H9 (cell line): ENCODE data around the gene SLC34A1. TPM values are rescaled to one million over a fixed set of nuclear protein-coding genes. Genes with fewer than 3 reads are reported as not detected.

ENCODE experiments used
- DNase-seq: peaks from one replicate; pipeline ENCODE4 v3.0.0-alpha.2; 2017
- H2AFZ ChIP-seq: one replicate; pipeline ENCODE4 v1.6.1; 2013; ENCODE audit warnings: mild to moderate bottlenecking, low read length, control low read depth, moderate library complexity
- H2AK5ac ChIP-seq: 2 replicates; pipeline ENCODE4 v1.6.1; 2013; ENCODE audit warnings: low read length, control low read depth, mixed read lengths; ENCODE audit not compliant: insufficient read length
- H2BK120ac ChIP-seq: one replicate; pipeline ENCODE4 v1.6.1; 2013; ENCODE audit warnings: low read depth, mild to moderate bottlenecking, low read length, control low read depth, inconsistent platforms; ENCODE audit not compliant: poor library complexity, severe bottlenecking
- H2BK12ac ChIP-seq: 2 replicates; pipeline ENCODE4 v1.6.1; 2013; ENCODE audit warnings: low read length, control low read depth, mixed read lengths, low read depth; ENCODE audit not compliant: insufficient read length
- H2BK15ac ChIP-seq: 2 replicates; pipeline ENCODE4 v1.6.1; 2013; ENCODE audit warnings: low read depth, low read length, control low read depth
- H2BK20ac ChIP-seq: one replicate; pipeline ENCODE4 v1.6.1; 2013; ENCODE audit warnings: low read depth, mild to moderate bottlenecking, low read length, control low read depth, inconsistent platforms; ENCODE audit not compliant: poor library complexity, severe bottlenecking
- H2BK5ac ChIP-seq: 2 replicates; pipeline ENCODE4 v1.6.1; 2013; ENCODE audit warnings: low read length, control low read depth, mixed read lengths; ENCODE audit not compliant: insufficient read length
- H3K14ac ChIP-seq: 2 replicates; pipeline ENCODE4 v1.6.1; 2013; ENCODE audit warnings: low read length, control low read depth; ENCODE audit not compliant: insufficient read depth
- H3K18ac ChIP-seq: 2 replicates; pipeline ENCODE4 v1.6.1; 2013; ENCODE audit warnings: low read depth, mild to moderate bottlenecking, mixed read lengths, low read length, control low read depth; ENCODE audit not compliant: insufficient read length
- H3K23ac ChIP-seq: 2 replicates; pipeline ENCODE4 v1.6.1; 2013; ENCODE audit warnings: low read length, control low read depth, mixed read lengths, low read depth; ENCODE audit not compliant: insufficient read length
- H3K23me2 ChIP-seq: 2 replicates; pipeline ENCODE4 v1.6.1; 2013; ENCODE audit warnings: low read depth, mild to moderate bottlenecking, mixed read lengths, low read length, control low read depth; ENCODE audit not compliant: insufficient read length, poor library complexity, severe bottlenecking
- H3K27ac ChIP-seq: 2 replicates; pipeline ENCODE4 v1.5.1; 2013; ENCODE audit warnings: low read length, control low read depth, mixed read lengths, low read depth; ENCODE audit not compliant: insufficient read length
- H3K27me3 ChIP-seq: 2 replicates; pipeline ENCODE4 v1.6.1; 2013; ENCODE audit warnings: low read length, control low read depth, inconsistent platforms; ENCODE audit not compliant: insufficient read depth
- H3K4ac ChIP-seq: 2 replicates; pipeline ENCODE4 v1.6.1; 2013; ENCODE audit warnings: low read depth, mild to moderate bottlenecking, control low read depth, inconsistent platforms, low read length, moderate library complexity
- H3K4me1 ChIP-seq: 2 replicates; pipeline ENCODE4 v1.6.1; 2013; ENCODE audit warnings: low read length, control low read depth, inconsistent platforms; ENCODE audit not compliant: insufficient read depth
- H3K4me2 ChIP-seq: 2 replicates; pipeline ENCODE4 v1.6.1; 2013; ENCODE audit warnings: low read length, control low read depth, mixed read lengths; ENCODE audit not compliant: insufficient read length, insufficient read depth
- H3K56ac ChIP-seq: 2 replicates; pipeline ENCODE4 v1.6.1; 2013; ENCODE audit warnings: low read depth, mild to moderate bottlenecking, mixed read lengths, low read length, control low read depth; ENCODE audit not compliant: insufficient read length
- H3K79me1 ChIP-seq: 2 replicates; pipeline ENCODE4 v1.6.1; 2013; ENCODE audit warnings: low read depth, mild to moderate bottlenecking, moderate library complexity, low read length, control low read depth, inconsistent platforms; ENCODE audit not compliant: insufficient read depth, poor library complexity, severe bottlenecking
- H3K79me2 ChIP-seq: 2 replicates; pipeline ENCODE4 v1.6.1; 2013; ENCODE audit warnings: low read length, control low read depth, inconsistent platforms; ENCODE audit not compliant: insufficient read depth
- H3K9ac ChIP-seq: 2 replicates; pipeline ENCODE4 v1.6.1; 2013; ENCODE audit warnings: low read length, control low read depth, mixed read lengths; ENCODE audit not compliant: insufficient read length; ENCODE audit errors: extremely low read depth
- H3K9me3 ChIP-seq: one replicate; pipeline ENCODE4 v1.6.1; 2013; ENCODE audit warnings: low read depth, low read length, inconsistent platforms; ENCODE audit not compliant: control insufficient read depth
- H3T11ph ChIP-seq: one replicate; pipeline ENCODE4 v1.6.1; 2013; ENCODE audit warnings: mild to moderate bottlenecking, low read length, control low read depth, inconsistent platforms
- H4K20me1 ChIP-seq: one replicate; pipeline ENCODE4 v1.6.1; 2013; ENCODE audit not compliant: control insufficient read depth, insufficient read length, insufficient read depth
- H4K5ac ChIP-seq: 2 replicates; pipeline ENCODE4 v1.6.1; 2013; ENCODE audit warnings: low read depth, mild to moderate bottlenecking, mixed read lengths, low read length, control low read depth; ENCODE audit not compliant: insufficient read length
- H4K8ac ChIP-seq: replicated peaks from 2 replicates; pipeline ENCODE4 v1.6.1; 2013; ENCODE audit warnings: low read length, control low read depth, mixed read lengths, low read depth; ENCODE audit not compliant: insufficient read length
- H4K91ac ChIP-seq: 2 replicates; pipeline ENCODE4 v1.6.1; 2013; ENCODE audit warnings: low read depth, mild to moderate bottlenecking, moderate library complexity, mixed read lengths, low read length, control low read depth; ENCODE audit not compliant: insufficient read length
- H3K27ac Mint-ChIP-seq, 3 experiments: 2 replicates in 2 of 3; 3 replicates in 1 of 3; pipeline ENCODE4 v1.8.0; 2020 to 2021; ENCODE audit warnings: mixed read lengths in 3 of 3, mild to moderate bottlenecking in 1 of 3, moderate library complexity in 1 of 3
- H3K27me3 Mint-ChIP-seq: 2 replicates; pipeline ENCODE4 v1.8.0; 2021; ENCODE audit warnings: low read depth, mild to moderate bottlenecking, moderate library complexity, mixed read lengths
- H3K36me3 Mint-ChIP-seq, 3 experiments: 2 replicates in 2 of 3; 3 replicates in 1 of 3; pipeline ENCODE4 v1.8.0; 2020 to 2021; ENCODE audit warnings: low read depth in 3 of 3, mixed read lengths in 3 of 3; ENCODE audit not compliant: insufficient read depth in 1 of 3
- H3K4me1 Mint-ChIP-seq, 2 experiments: 2 replicates each; pipeline ENCODE4 v1.8.0; 2020; ENCODE audit warnings: mixed read lengths in 2 of 2
- H3K4me3 Mint-ChIP-seq, 2 experiments: 2 replicates in 1 of 2; 3 replicates in 1 of 2; pipeline ENCODE4 v1.8.0; 2020 to 2021; ENCODE audit warnings: mild to moderate bottlenecking in 2 of 2, mixed read lengths in 2 of 2, moderate library complexity in 1 of 2
- H3K9me3 Mint-ChIP-seq, 2 experiments: 2 replicates in 1 of 2; 3 replicates in 1 of 2; pipeline ENCODE4 v1.8.0; 2020; ENCODE audit warnings: mild to moderate bottlenecking in 2 of 2, mixed read lengths in 2 of 2, moderate library complexity in 1 of 2
- WGBS: extraction: QIAGEN DNeasy Blood & Tissue Kit; methylation state at CpG from one replicate; pipeline ENCODE4 v1.1.7; 2013; ENCODE audit warnings: missing lambda C conversion rate, low lambda C conversion rate, mixed read lengths; ENCODE audit not compliant: insufficient read length; ENCODE audit errors: extremely low coverage; 5-methylcytosine and 5-hydroxymethylcytosine counted together
- total RNA-seq: library from RNA; stranded (reverse); gene quantifications from 2 replicates; pipeline ENCODE4 v1.2.1, GENCODE V29; 2021
- TF ChIP-seq, protein P1 (sequence below): fragments of 200-600 bp; sonication (generic); conservative IDR thresholded peaks from 3 replicates; pipeline ENCODE4 v1.8.0; 2021; ENCODE audit warnings: antibody characterized with exemption, mild to moderate bottlenecking

SLC34A1 gene
- total RNA-seq, 1 experiment from 2014 or later = not detected

DNA sequence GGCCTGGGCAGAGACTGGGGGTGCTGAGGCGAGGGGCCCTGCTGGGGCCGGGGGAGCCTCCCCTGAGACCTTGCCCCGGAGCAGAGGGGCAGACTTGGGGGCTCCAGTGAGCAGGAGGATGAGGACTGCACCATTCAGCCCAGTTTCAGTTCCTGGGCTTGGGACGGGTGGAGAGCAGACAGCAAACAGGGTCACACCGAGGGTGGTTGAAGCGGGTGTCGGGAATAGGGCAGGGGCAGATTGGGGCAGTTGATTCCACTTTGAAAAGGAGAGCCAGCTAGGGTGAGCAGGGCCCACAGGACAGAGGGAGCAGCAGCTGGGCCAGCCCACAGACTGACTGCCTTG, 46.7 kb downstream of the SLC34A1 start:
- Mint-ChIP-seq H3K36me3 (peaks cover 5 to 48% (median 40%) of the 10 kb centered on the region in 3 experiments; a peak in 6 of 7 replicates), H3K4me3 (no peak overlapping the region), H3K4me1 (peaks cover 13 to 22% of the 10 kb centered on the region in 2 experiments), H3K27me3 (no peaks in the 10 kb centered on the region), H3K9me3 (no peaks in the 10 kb centered on the region), H3K27ac (no peak overlapping the region)
- TF ChIP-seq, protein P1, sequence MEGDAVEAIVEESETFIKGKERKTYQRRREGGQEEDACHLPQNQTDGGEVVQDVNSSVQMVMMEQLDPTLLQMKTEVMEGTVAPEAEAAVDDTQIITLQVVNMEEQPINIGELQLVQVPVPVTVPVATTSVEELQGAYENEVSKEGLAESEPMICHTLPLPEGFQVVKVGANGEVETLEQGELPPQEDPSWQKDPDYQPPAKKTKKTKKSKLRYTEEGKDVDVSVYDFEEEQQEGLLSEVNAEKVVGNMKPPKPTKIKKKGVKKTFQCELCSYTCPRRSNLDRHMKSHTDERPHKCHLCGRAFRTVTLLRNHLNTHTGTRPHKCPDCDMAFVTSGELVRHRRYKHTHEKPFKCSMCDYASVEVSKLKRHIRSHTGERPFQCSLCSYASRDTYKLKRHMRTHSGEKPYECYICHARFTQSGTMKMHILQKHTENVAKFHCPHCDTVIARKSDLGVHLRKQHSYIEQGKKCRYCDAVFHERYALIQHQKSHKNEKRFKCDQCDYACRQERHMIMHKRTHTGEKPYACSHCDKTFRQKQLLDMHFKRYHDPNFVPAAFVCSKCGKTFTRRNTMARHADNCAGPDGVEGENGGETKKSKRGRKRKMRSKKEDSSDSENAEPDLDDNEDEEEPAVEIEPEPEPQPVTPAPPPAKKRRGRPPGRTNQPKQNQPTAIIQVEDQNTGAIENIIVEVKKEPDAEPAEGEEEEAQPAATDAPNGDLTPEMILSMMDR = no peak
- no peak overlapping the region for H3T11ph ChIP-seq
- H3K79me2 ChIP-seq = no peaks in the 10 kb centered on the region; the same call in 1 of the 2 replicates
- no peaks in the 10 kb centered on the region; the same call in 1 of the 2 replicates for H3K4me1 ChIP-seq
- H2BK12ac ChIP-seq = no peak overlapping the region
- peaks cover 4% of the 10 kb centered on the region for H3K23me2 ChIP-seq
- H4K20me1 ChIP-seq = peaks cover 2% of the 10 kb centered on the region
- no peak overlapping the region for H3K4me2 ChIP-seq
- H2BK20ac ChIP-seq = no peak overlapping the region
- no peak overlapping the region for H2AFZ ChIP-seq
- H3K56ac ChIP-seq = no peak overlapping the region
- H3K79me1 ChIP-seq = no peaks in the 10 kb centered on the region
- no peak overlapping the region for H2AK5ac ChIP-seq
- no peak overlapping the region for H4K5ac ChIP-seq
- H2BK15ac ChIP-seq = no peak overlapping the region
- H3K27ac ChIP-seq = no peak overlapping the region
- no peak overlapping the region for H2BK120ac ChIP-seq
- H3K9me3 ChIP-seq = no peaks in the 10 kb centered on the region
- H3K14ac ChIP-seq = no peak overlapping the region
- H3K18ac ChIP-seq = no peak overlapping the region
- no peak overlapping the region for H3K23ac ChIP-seq
- no peak overlapping the region for H3K9ac ChIP-seq
- whole genome bisulfite sequencing = no CpG with 5 or more reads among the region's 7 CpGs
- H3K4ac ChIP-seq = no peak overlapping the region
- H4K8ac ChIP-seq = no peak overlapping the region
- H3K27me3 ChIP-seq = no peaks in the 10 kb centered on the region
- H2BK5ac ChIP-seq = no peak overlapping the region
- DNase-seq = no peak
- no peak overlapping the region for H4K91ac ChIP-seq
